ENCODE results near the gene CSHL1.
"Not testable (repeated sequence)": the region's sequence is repeated elsewhere in the genome, so short reads cannot be mapped to it uniquely, and the experiment has no call there.

Gene CSHL1

DNA sequence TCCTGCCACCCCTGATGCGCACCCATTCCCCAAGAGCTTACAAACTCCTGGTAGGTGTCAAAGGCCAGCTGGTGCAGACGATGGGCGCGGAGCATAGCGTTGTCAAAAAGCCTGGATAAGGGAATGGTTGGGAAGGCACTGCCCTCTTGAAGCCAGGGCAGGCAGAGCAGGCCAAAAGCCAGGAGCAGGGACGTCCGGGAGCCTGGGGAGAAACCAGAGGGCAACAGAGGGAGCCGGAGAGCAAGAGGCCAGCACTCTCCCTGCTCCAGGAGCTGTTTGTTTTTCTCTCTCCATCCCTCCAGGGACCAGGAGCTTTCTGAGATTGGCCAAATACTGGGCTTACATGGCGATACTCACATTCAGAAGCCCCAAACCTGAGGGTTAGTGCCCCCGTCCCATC, 7.2 kb upstream of the CSHL1 start:
- no peak for DNase-seq (ENCODE audit: low spot score)

DNA sequence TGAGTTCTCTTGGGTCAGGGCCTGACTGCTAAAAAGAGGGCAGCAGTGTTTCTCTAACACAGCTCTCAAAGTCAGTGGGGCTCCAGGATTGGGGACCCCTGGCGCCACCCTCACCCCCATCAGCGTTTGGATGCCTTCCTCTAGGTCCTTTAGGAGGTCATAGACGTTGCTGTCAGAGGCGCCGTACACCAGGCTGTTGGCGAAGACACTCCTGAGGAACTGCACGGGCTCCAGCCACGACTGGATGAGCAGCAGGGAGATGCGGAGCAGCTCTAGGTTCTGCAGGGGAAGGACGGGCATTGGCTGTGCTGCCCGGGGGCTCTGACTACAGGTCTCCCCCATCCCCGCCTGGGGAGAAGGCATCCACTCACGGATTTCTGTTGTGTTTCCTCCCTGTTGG, 6.6 kb upstream of the CSHL1 start:
- DNase-seq (ENCODE audit: low spot score) = no peak

DNA sequence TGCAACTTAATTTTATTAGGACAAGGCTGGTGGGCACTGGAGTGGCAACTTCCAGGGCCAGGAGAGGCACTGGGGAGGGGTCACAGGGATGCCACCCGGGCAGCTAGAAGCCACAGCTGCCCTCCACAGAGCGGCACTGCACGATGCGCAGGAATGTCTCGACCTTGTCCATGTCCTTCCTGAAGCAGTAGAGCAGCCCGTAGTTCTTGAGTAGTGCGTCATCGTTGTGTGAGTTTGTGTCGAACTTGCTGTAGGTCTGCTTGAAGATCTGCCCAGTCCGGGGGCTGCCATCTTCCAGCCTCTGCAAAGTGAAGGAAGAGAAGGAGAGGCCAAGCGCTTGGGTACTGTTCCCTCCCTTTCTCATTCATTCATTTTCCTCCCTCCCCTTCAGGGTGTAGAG, 6.1 kb upstream of the CSHL1 start:
- not testable (repeated sequence) for DNase-seq (ENCODE audit: low spot score)

DNA sequence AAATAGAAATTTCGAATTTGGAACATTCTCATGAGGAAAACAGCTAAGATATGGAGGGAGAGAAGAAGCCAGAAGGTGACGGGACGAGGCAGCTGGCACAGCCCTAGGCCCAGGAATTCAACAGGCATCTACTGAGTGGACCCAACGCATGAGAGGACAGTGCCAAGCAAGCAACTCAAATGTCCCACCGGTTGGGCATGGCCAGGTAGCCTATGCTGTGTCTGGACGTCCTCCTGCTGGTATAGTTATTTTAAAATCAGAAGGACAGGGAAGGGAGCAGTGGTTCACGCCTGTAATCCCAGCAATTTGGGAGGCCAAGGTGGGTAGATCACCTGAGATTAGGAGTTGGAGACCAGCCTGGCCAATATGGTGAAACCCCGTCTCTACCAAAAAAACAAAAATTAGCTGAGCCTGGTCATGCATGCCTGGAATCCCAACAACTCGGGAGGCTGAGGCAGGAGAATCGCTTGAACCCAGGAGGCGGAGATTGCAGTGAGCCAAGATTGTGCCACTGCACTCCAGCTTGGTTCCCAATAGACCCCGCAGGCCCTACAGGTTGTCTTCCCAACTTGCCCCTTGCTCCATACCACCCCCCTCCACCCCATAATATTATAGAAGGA, 5.6 kb upstream of the CSHL1 start:
- DNase-seq (ENCODE audit: low spot score) = no peak

DNA sequence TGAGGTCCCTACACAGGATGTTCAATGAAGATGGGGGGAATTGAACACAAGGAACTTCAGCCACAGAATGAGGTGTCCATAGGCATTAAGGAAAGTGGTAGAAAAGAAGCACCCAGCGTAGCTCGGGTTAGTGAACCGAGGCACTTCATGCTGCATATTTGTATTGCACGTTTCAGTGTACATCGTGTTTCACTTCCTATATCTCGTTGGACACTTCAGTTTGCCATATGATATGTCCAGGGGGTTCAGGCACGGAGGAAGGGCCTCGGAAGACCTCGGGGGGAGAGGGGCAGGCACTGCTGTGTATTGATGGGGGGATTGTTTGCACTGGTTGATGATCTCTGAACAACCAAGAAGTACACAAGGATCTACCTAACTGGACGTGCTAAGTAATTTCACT, 4.7 kb upstream of the CSHL1 start:
- not testable (repeated sequence) for DNase-seq (ENCODE audit: low spot score)

DNA sequence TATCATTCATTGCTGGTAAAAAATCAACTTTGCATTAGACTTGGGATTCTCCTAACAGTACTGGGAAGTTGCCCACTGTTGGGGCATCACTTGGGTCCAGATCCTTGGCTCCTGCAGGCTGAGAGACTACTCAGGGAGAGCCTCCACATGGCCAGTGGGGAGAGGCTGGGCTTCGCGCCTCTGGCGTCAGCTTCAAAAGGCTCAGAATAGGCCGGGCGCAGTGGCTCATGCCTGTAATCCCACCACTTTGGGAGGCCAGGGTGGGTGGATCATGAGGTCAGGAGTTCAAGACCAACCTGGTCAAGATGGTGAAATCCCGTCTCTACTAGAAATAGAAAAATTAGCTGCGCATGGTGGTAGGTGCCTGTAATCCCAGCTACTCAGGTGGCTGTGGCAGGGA, 3.4 kb upstream of the CSHL1 start:
- DNase-seq (ENCODE audit: low spot score) = no peak

DNA sequence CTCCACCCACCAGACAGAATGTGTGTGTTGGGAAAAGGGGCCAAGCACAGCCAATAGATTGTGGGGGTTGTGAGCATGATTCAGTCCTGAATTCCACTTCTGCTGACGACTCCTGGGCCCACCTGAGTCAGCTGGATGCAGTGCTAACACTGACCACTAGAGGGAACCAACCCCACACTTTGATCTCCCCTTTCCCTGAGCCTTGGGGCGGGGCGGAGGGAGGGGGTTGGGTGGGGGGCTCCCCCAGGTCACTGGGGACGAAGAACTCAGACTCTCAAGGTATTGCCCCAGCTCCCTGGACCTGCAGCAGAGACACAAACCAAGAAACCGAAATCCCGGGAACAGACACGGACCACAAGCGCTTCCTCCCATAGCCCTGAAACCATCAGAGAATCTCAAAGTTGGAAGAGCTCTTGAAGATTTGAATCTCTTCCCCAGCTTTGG, 621 bp upstream of the CSHL1 start:
- peak; percentile 53 for DNase-seq (ENCODE audit: low spot score)

DNA sequence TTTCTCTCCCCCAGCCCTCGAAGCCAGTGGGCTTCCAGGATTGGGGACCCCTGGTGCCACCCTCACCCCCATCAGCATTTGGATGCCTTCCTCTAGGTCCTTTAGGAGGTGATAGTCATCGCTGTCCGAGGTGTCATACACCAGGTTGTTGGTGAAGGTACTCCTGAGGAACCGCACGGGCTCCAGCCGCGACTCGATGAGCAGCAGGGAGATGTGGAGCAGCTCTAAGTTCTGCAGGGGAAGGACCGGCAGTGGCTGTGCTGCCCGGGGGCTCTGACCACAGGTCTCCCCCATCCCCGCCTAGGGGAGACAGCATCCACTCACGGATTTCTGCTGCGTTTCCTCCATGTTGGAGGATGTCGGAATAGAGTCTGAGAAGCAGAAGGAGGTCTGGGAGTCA, 962 bp downstream of the CSHL1 start:
- no peak for DNase-seq (ENCODE audit: low spot score)

DNA sequence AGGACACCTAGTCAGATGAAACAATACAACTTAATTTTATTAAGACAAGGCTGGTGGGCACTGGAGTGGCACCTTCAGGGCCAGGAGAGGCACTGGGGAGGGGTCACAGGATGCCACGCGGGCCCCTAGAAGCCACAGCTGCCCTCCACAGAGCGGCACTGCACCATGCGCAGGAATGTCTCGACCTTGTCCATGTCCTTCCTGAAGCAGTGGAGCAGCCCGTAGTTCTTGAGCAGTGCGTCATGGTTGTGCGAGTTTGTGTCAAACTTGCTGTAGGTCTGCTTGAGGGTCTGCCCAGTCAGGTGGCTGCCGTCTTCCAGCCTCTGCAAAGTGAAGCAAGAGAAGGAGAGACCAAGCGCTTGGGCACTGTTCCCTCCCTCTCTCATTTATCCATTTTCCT, 1.5 kb downstream of the CSHL1 start:
- DNase-seq (ENCODE audit: low spot score) = not testable (repeated sequence)

DNA sequence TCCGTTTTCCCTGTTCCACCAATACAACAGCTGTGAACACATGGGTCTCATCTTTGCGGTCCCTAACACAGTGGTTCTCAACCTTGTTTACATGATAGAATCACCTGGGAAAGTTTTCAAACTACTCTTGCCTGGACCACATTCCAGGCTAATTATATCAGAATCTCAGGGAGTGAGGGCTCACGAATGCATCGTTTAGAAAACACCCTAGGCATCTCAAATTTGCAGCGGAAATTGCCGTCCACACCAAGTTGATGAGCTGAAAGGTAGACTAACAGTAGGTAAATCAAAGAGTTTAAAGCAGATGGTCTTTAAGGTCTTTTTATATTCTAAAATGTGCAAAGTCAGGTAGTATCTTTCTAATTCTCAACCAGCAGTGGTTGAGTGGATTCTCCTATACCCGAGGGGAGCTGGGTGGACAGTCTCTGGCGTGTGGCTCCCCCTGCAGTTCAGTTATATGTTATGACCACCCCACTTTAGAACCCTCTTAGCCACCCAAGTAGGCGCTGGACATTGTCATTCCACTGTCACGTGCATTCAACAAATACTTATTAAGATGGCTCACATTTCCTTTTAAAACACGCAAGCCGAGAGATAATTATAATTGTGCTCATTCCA, 3.8 kb downstream of the CSHL1 start:
- DNase-seq (ENCODE audit: low spot score) = not testable (repeated sequence)

DNA sequence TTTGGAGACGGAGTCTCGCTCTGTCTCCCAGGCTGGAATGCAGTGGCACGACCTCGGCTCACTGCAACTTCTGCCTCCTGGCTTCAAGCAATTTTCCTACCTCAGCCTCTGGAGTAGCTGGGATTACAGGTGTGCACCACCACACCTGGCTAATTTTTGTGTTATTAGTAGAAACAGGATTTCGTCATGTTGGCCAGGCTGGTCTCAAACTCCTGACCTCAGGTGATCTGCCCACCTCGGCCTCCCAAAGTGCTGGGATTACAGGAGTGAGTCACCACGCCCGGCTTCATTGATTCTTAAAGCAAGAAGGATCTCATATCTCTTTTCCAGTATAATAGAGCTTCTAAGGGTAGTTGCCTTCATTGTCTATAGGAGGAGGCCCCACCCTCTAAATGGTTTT, 6.3 kb downstream of the CSHL1 start:
- not testable (repeated sequence) for DNase-seq (ENCODE audit: low spot score)

DNA sequence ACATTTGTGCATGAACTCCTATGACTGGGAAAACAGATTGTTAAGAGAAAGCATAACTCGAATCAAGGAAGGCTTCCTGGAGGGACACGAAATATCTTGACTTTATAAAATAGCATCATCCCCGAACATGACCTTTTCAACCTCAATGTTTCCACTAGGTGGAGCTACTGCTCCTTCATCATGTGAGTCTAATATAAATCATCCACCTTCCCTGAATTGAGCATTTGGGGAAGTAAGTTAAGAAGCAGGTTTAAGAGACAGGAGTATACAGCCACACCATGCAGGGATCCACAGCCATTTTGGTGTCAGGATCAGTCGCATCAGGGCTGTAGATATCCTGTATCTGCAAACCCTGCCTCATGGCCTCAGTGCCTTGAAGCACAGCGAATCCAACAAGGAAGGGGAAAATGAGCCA, 7.3 kb downstream of the CSHL1 start:
- DNase-seq (ENCODE audit: low spot score) = not testable (repeated sequence)

DNA sequence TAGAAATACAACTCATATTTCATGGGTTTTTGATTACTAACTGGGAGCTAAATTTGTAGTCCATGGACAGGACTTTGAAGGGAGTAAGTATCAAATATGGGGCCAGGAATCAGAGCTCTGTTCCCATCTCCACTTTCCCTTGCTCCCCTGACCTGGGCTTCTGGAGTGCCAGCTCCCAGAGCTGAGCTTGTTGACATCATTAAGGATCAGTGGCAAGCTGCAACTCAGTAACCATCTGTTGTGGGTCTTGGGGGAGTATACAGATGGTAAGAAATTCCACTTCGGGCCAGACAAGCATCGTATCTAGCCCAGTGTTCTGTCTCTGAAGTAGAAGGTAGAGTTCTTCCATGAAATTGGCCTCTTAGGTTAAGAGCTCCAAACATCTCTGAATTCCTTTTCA, 9.1 kb downstream of the CSHL1 start:
- DNase-seq (ENCODE audit: low spot score) = not testable (repeated sequence)

DNA sequence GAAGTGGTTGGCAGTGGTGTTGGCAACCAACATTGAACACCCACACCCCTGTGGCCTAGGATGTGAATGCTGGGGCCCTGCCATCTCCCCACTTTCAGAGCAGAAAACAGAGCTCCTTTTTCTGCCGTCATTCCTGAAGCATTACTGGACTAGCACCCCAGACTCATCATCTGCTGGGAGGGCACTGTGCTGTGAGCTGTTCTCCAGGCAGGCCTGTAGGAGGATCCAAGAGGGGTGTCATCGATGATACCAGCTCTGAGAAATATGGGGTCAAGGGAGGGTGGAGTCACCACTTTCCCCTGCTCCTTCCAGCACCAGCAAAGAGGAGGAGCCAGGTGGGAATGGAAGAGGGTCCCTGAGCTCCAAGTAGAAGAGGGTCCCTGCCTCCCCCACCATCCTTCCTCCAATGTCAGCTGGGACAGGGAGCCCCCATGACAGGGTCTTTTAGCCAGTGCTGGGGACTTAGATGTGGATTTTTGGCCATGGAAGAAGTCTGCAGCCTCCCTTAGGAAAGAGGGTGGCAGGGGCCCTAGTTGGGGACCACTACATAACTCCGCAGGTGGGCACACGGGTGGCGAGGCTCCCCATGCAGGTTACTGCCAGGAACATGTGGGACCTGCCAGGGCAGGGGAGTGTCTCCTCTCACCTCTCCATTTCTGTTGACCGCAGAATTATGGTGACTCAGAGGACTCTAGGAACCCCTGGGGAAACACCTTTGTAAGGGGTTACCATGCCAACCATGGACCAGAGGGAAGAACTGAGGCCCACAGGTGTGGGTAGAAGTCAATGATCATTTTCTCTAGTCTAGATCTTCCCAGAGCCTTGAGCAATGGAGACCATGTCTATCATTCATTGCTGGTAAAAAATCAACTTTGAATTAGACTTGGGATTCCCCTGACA, 11.9 kb downstream of the CSHL1 start:
- DNase-seq (ENCODE audit: low spot score) = not testable (repeated sequence)

DNA sequence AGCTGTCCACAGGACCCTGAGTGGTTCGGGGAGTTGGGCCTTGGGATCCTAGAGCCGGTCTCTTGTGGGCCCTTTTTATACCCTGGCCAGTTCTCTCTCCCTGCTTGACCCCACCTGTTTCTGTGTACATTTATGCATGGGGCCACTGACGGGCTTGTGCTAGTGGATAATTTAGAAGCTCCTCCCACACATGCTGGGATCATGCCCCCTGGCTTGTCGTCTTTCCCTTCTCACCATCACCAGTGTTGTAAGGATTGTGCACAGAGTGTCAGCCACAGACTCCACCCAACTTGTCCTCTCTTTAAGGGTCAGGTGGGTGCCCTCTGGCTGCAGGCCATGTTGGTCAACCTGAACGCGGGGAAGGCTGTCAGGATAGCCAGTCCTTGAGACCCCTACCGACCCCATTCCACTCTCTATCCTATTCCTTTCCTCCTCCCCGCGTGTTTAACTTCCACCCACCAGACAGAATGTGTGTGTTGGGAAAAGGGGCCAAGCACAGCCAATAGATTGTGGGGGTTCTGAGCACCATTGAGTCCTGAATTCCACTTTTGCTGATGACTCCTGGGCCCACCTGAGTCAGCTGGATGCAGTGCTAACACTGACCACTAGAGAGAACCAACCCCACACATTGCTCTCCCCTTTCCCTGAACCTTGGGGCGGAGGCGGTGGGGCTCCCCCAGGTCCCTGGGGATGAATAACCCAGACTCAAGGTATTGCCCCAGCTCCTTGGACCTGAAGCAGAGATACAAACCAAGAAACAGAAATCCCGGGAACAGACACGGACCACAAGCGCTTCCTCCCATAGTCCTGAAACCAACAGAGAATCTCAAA, 14.3 kb downstream of the CSHL1 start, which contains the start of gene CSH1:
Gene CSH1 (minus strand): TSS at position 51 of the 831 bp plus-strand sequence. CDS start 63 bp downstream, outside the sequence.
- DNase-seq (ENCODE audit: low spot score) = not testable (repeated sequence)

DNA sequence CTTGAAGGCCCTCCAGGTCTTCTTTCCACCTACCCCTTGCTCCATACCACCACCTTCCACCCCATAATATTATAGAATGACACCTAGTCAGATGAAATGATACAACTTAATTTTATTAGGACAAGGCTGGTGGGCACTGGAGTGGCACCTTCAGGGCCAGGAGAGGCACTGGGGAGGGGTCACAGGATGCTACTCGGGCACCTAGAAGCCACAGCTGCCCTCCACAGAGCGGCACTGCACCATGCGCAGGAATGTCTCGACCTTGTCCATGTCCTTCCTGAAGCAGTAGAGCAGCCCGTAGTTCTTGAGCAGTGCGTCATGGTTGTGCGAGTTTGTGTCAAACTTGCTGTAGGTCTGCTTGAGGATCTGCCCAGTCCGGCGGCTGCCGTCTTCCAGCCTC, 16.2 kb downstream of the CSHL1 start:
- not testable (repeated sequence) for DNase-seq (ENCODE audit: low spot score)

DNA sequence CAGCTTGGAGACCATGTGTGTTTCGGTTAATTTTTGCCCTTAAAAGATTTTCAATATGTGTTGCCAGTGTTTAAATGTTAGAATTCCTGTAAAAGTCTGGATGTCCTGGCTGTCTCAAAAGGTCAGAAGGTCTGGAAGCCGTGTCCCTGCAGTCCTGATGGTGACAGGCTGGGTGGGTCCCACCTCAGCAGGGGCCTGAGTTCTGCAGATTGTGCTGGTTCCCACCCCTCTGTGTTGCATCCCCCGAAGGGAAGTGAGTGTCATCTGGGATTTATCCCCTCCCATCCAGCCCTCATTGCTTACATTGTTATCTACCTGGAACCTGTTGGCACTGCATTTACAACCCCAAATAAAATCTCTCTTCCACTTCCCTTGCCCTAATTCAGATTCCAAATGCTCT, 17.0 kb downstream of the CSHL1 start:
- not testable (repeated sequence) for DNase-seq (ENCODE audit: low spot score)

DNA sequence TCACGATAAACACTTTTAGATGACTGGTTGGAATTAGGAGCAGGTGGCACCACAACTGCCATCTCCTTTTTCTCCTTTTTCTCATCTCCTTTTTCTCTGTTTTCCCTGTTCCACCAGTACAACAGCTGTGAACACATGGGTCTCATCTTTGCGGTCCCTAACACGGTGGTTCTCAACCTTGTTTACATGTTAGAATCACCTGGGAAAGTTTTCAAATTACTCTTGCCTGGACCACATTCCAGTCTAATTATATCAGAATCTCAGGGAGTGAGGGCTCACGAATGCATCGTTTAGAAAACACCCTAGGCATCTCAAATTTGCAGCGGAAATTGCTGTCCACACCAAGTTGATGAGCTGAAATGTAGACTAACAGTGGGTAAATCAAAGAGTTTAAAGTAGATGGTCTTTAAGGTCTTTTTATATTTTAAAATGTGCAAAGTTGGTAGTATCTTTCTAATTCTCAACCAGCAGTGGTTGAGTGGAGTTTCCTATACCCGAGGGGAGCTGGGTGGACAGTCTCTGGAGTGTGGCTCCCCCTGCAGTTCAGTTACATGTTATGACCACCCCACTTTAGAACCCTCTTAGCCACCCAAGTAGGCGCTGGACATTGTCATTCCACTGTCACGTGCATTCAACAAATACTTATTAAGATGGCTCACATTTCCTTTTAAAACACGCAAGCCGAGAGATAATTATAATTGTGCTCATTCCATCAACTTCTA, 18.6 kb downstream of the CSHL1 start:
- not testable (repeated sequence) for DNase-seq (ENCODE audit: low spot score)

DNA sequence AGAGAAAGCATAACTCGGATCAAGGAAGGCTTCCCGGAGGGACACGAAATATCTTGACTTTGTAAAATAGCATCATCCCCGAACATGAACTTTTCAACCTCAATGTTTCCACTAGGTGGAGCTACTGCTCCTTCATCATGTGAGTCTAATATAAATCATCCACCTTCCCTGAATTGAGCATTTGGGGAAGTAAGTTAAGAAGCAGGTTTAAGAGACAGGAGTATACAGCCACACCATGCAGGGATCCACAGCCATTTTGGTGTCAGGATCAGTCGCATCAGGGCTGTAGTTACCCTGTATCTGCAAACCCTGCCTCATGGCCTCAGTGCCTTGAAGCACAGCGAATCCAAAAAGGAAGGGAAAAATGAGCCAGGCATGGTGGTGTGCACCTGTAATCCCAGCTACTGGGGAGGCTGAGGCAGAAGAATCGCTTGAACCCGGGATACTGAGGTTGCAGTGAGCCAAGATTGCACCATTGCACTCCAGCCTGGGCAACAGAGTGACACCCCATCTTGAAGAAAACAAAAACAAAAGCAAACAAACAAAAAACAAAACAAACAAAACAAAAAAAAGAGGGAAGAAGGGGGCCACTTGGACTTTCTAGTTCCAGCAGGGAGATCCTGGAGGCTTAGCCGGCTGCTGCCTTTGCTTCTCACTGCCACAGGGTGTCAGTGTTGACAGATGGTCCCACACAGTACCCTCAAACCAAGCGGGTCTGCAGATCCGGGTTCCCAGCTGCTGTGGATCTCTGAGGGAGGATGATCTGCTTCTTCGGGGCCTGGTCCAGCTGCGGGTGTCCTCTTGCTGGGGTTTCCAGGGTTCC, 21.8 kb downstream of the CSHL1 start:
- peak; percentile 28 for DNase-seq (ENCODE audit: low spot score)

DNA sequence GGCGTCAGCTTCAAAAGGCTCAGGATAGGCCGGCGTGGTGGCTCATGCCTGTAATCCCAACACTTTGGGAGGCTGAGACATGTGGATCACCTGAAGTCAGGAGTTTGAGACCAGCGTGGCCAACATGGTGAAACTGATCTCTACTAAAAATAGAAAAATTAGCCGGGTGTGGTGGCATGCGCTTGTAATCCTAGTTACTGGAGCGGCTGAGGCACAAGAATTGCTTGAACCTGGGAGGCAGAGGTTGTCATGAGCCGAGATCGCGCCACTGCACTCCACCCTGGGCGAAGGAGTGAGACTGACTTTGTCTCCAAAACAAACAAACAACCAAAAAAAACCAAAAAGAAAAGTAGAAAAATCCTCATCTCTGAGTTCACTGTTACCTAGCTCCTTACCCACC, 25.9 kb downstream of the CSHL1 start:
- not testable (repeated sequence) for DNase-seq (ENCODE audit: low spot score)
